Measurements from ENCODE around the gene DCHS1.
A peak's percentile ranks its signal among the peaks of the same experiment; 100 is the strongest.

The DCHS1 gene

GRCh38 chr11:6673523-6674218, 18.1 kb upstream of the DCHS1 start:
- no peak for DNase-seq

GRCh38 chr11:6671991-6672390, 16.4 kb upstream of the DCHS1 start:
- no peak for DNase-seq

GRCh38 chr11:6670202-6670830, 14.7 kb upstream of the DCHS1 start:
- DNase-seq: no peak

- peak; percentile 55 for DNase-seq
Observed at GRCh38 chr11:6667733-6668374, 12.2 kb upstream of the DCHS1 start.

GRCh38 chr11:6666302-6667183, 10.9 kb upstream of the DCHS1 start:
- no peak for DNase-seq

- DNase-seq: no peak
Observed at GRCh38 chr11:6664551-6664950, 8.9 kb upstream of the DCHS1 start.

GRCh38 chr11:6663794-6664469, 8.3 kb upstream of the DCHS1 start:
- no peak for DNase-seq

- no peak for DNase-seq
Observed at GRCh38 chr11:6660712-6661111, 5.1 kb upstream of the DCHS1 start.

GRCh38 chr11:6658647-6659046, 3.0 kb upstream of the DCHS1 start:
- no peak for DNase-seq

- DNase-seq: no peak
Observed at GRCh38 chr11:6657346-6657745, 1.7 kb upstream of the DCHS1 start.

- no peak for DNase-seq
Observed at GRCh38 chr11:6656936-6657335, 1.3 kb upstream of the DCHS1 start.

GRCh38 chr11:6656584-6656915, 941 bp upstream of the DCHS1 start:
- DNase-seq: no peak

- peak; percentile 49 for DNase-seq
Observed at GRCh38 chr11:6655020-6655789, 404 bp downstream of the DCHS1 start.

- DNase-seq: no peak
Observed at GRCh38 chr11:6654281-6655019, 1.2 kb downstream of the DCHS1 start.

- no peak for DNase-seq
Observed at GRCh38 chr11:6653656-6654055, 2.0 kb downstream of the DCHS1 start.

GRCh38 chr11:6653097-6653496, 2.5 kb downstream of the DCHS1 start:
- DNase-seq: no peak

- DNase-seq: no peak
Observed at GRCh38 chr11:6652182-6652581, 3.4 kb downstream of the DCHS1 start.

GRCh38 chr11:6650980-6651379, 4.6 kb downstream of the DCHS1 start:
- DNase-seq: no peak

- no peak for DNase-seq
Observed at GRCh38 chr11:6650104-6650503, 5.5 kb downstream of the DCHS1 start.

GRCh38 chr11:6648501-6648900, 7.1 kb downstream of the DCHS1 start:
- no peak for DNase-seq

- no peak for DNase-seq
Observed at GRCh38 chr11:6647836-6648235, 7.8 kb downstream of the DCHS1 start.
